ENCODE results near the gene TENM3. TPM values are rescaled to one million over a fixed set of nuclear protein-coding genes. Genes with fewer than 3 reads are reported as not detected.

Gene TENM3
- total RNA-seq, 1 donor from 2014 or later, result 11.0 TPM

- TF ChIP-seq CTCF (IDR thresholded peaks at IDR 0.05), result no peak
- no peak for TF ChIP-seq POLR2A (IDR thresholded peaks at IDR 0.05)
- no peak for TF ChIP-seq POLR2AphosphoS5 (IDR thresholded peaks at IDR 0.05; ENCODE audit: insufficient read depth in 1 of 2, low read depth in 1 of 2)
- H3K27me3 ChIP-seq, result no peaks in the 10 kb centered on the region
- intact Hi-C loops (cut with DNase I), result no loop called here
- peaks cover 11% of the 10 kb centered on the region for H3K4me1 ChIP-seq
- no peak for DNase-seq (ENCODE audit: extremely low spot score in 2 of 2)
- H3K27ac ChIP-seq, result no peak overlapping the region
- H3K36me3 ChIP-seq, result no peaks in the 10 kb centered on the region
- no peaks in the 10 kb centered on the region for H3K9me3 ChIP-seq
- no peak overlapping the region for H3K4me3 ChIP-seq
Observed at GRCh38 chr4:182556580-182556979, 313.4 kb downstream of the TENM3 start.

- Histone ChIP-seq H3K27ac (no peak overlapping the region), H3K27me3 (no peaks in the 10 kb centered on the region), H3K9me3 (no peaks in the 10 kb centered on the region), H3K36me3 (no peaks in the 10 kb centered on the region), H3K4me1 (peaks cover 11% of the 10 kb centered on the region), H3K4me3 (no peak overlapping the region)
- no peak for DNase-seq (ENCODE audit: extremely low spot score in 2 of 2)
- no peak for TF ChIP-seq POLR2A (IDR thresholded peaks at IDR 0.05)
- no peak for TF ChIP-seq CTCF (IDR thresholded peaks at IDR 0.05)
- TF ChIP-seq POLR2AphosphoS5 (IDR thresholded peaks at IDR 0.05; ENCODE audit: insufficient read depth in 1 of 2, low read depth in 1 of 2), result no peak
- intact Hi-C loops (cut with DNase I), result no loop called here
Observed at GRCh38 chr4:182560358-182560757, 317.2 kb downstream of the TENM3 start.

- H3K4me1 ChIP-seq, result no peaks in the 10 kb centered on the region
Observed at GRCh38 chr4:182562350-182562749, 319.1 kb downstream of the TENM3 start.

GRCh38 chr4:182564724-182565369 lies 321.6 kb downstream of the TENM3 start:
- Histone ChIP-seq H3K27me3 (no peaks in the 10 kb centered on the region), H3K4me3 (no peak overlapping the region), H3K9me3 (no peaks in the 10 kb centered on the region), H3K27ac (no peak overlapping the region), H3K36me3 (no peaks in the 10 kb centered on the region), H3K4me1 (no peaks in the 10 kb centered on the region)
- no peak for DNase-seq (ENCODE audit: extremely low spot score in 2 of 2)
- no peak for TF ChIP-seq POLR2A (IDR thresholded peaks at IDR 0.05)
- intact Hi-C loops (cut with DNase I), result no loop called here

More at GRCh38 chr4:182562350-182562749, 319.1 kb downstream of the TENM3 start:
- no peaks in the 10 kb centered on the region for H3K27me3 ChIP-seq
- no peak overlapping the region for H3K4me3 ChIP-seq
- no peaks in the 10 kb centered on the region for H3K9me3 ChIP-seq
- H3K36me3 ChIP-seq, result no peaks in the 10 kb centered on the region
- no peak for DNase-seq (ENCODE audit: extremely low spot score in 2 of 2)
- no peak overlapping the region for H3K27ac ChIP-seq
- intact Hi-C loops (cut with DNase I), result no loop called here
- TF ChIP-seq POLR2A (IDR thresholded peaks at IDR 0.05) (no peak), CTCF (IDR thresholded peaks at IDR 0.05) (no peak), POLR2AphosphoS5 (IDR thresholded peaks at IDR 0.05; ENCODE audit: insufficient read depth in 1 of 2, low read depth in 1 of 2) (no peak)

- TF ChIP-seq POLR2AphosphoS5 (IDR thresholded peaks at IDR 0.05; ENCODE audit: insufficient read depth in 1 of 2, low read depth in 1 of 2), result no peak
- no peak for TF ChIP-seq POLR2A (IDR thresholded peaks at IDR 0.05)
- no peak for TF ChIP-seq CTCF (IDR thresholded peaks at IDR 0.05)
- DNase-seq (ENCODE audit: extremely low spot score in 2 of 2), result no peak
- intact Hi-C loops (cut with DNase I), result no loop called here
- Histone ChIP-seq H3K9me3 (no peaks in the 10 kb centered on the region), H3K27ac (no peak overlapping the region), H3K4me1 (no peaks in the 10 kb centered on the region), H3K36me3 (no peaks in the 10 kb centered on the region), H3K27me3 (no peaks in the 10 kb centered on the region), H3K4me3 (no peak overlapping the region)
Observed at GRCh38 chr4:182567119-182567518, 323.9 kb downstream of the TENM3 start.

Measured in vagina (tissue), 2 donors.